ENCODE measurements around the gene SETDB1.

DNA sequence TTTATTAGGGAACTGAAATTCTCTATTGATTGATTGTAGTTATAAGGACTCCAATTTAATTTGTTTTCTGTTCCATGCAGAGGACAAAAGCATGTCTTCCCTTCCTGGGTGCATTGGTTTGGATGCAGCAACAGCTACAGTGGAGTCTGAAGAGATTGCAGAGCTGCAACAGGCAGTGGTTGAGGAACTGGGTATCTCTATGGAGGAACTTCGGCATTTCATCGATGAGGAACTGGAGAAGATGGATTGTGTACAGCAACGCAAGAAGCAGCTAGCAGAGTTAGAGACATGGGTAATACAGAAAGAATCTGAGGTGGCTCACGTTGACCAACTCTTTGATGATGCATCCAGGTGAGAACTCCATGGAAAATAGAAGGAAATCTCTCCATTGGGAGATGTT is 1.5 kb downstream of the SETDB1 start:
- TF ChIP-seq, protein P1, sequence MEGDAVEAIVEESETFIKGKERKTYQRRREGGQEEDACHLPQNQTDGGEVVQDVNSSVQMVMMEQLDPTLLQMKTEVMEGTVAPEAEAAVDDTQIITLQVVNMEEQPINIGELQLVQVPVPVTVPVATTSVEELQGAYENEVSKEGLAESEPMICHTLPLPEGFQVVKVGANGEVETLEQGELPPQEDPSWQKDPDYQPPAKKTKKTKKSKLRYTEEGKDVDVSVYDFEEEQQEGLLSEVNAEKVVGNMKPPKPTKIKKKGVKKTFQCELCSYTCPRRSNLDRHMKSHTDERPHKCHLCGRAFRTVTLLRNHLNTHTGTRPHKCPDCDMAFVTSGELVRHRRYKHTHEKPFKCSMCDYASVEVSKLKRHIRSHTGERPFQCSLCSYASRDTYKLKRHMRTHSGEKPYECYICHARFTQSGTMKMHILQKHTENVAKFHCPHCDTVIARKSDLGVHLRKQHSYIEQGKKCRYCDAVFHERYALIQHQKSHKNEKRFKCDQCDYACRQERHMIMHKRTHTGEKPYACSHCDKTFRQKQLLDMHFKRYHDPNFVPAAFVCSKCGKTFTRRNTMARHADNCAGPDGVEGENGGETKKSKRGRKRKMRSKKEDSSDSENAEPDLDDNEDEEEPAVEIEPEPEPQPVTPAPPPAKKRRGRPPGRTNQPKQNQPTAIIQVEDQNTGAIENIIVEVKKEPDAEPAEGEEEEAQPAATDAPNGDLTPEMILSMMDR (IDR thresholded peaks at IDR 0.05; ENCODE audit: poor library complexity, severe bottlenecking) = no peak
- TF ChIP-seq POLR2AphosphoS5 (IDR thresholded peaks at IDR 0.05) = no peak
- no peak for TF ChIP-seq EP300 (conservative IDR thresholded peaks at IDR 0.05; ENCODE audit: poor library complexity, severe bottlenecking)
- no peak for TF ChIP-seq MXI1 (conservative IDR thresholded peaks at IDR 0.05; ENCODE audit: poor library complexity, severe bottlenecking)
- no peak for TF ChIP-seq TAF1 (IDR thresholded peaks at IDR 0.05; ENCODE audit: low read depth)
- TF ChIP-seq EZH2 (IDR thresholded peaks at IDR 0.05; ENCODE audit: borderline replicate concordance, insufficient read depth, low read length, poor library complexity, severe bottlenecking) = no peak
- TF ChIP-seq, protein P2, sequence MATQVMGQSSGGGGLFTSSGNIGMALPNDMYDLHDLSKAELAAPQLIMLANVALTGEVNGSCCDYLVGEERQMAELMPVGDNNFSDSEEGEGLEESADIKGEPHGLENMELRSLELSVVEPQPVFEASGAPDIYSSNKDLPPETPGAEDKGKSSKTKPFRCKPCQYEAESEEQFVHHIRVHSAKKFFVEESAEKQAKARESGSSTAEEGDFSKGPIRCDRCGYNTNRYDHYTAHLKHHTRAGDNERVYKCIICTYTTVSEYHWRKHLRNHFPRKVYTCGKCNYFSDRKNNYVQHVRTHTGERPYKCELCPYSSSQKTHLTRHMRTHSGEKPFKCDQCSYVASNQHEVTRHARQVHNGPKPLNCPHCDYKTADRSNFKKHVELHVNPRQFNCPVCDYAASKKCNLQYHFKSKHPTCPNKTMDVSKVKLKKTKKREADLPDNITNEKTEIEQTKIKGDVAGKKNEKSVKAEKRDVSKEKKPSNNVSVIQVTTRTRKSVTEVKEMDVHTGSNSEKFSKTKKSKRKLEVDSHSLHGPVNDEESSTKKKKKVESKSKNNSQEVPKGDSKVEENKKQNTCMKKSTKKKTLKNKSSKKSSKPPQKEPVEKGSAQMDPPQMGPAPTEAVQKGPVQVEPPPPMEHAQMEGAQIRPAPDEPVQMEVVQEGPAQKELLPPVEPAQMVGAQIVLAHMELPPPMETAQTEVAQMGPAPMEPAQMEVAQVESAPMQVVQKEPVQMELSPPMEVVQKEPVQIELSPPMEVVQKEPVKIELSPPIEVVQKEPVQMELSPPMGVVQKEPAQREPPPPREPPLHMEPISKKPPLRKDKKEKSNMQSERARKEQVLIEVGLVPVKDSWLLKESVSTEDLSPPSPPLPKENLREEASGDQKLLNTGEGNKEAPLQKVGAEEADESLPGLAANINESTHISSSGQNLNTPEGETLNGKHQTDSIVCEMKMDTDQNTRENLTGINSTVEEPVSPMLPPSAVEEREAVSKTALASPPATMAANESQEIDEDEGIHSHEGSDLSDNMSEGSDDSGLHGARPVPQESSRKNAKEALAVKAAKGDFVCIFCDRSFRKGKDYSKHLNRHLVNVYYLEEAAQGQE (IDR thresholded peaks at IDR 0.05; ENCODE audit: borderline replicate concordance) = no peak
- no peak for TF ChIP-seq SMC3 (conservative IDR thresholded peaks at IDR 0.05; ENCODE audit: poor library complexity)

All from neural cell (in vitro differentiated cells).